Activated T-cell treated with anti-CD3 and anti-CD28 coated beads, Interleukin-2, amount 50 U/mL, for 72 hours (primary cell): ENCODE measurements around the gene STIM2. TPM values are rescaled to one million over a fixed set of nuclear protein-coding genes. Genes with fewer than 3 reads are reported as not detected.
"Not testable (repeated sequence)": the region's sequence is repeated elsewhere in the genome, so short reads cannot be mapped to it uniquely, and the experiment has no call there.

Experiments used
- ATAC-seq, 2 donors: fragments of 150-1000 bp; cut with Tn5 transposase; replicated peaks in 1 of 2; 2 replicates each; pipeline ENCODE4 v1.10.0; 2021; ENCODE audit warnings: moderate library complexity in 2 of 2, mild to moderate bottlenecking in 1 of 2
- DNase-seq, 2 donors: peaks; one replicate each; pipeline ENCODE4 v3.0.0; 2021 to 2022; ENCODE audit warnings: mixed read lengths in 1 of 2
- H3K27ac Mint-ChIP-seq: one replicate; pipeline ENCODE4 v1.8.0; 2022; ENCODE audit warnings: mild to moderate bottlenecking, moderate library complexity, mixed read lengths
- H3K27me3 Mint-ChIP-seq: one replicate; pipeline ENCODE4 v1.8.0; 2022; ENCODE audit warnings: low read depth, mixed read lengths
- H3K36me3 Mint-ChIP-seq, 2 donors: one replicate each; pipeline ENCODE4 v1.8.0; 2022; ENCODE audit warnings: mixed read lengths in 2 of 2, mild to moderate bottlenecking in 1 of 2; ENCODE audit not compliant: insufficient read depth in 2 of 2
- H3K4me1 Mint-ChIP-seq: one replicate; pipeline ENCODE4 v1.8.0; 2022; ENCODE audit warnings: low read depth, mixed read lengths
- H3K4me3 Mint-ChIP-seq, 2 donors: one replicate each; pipeline ENCODE4 v1.8.0; 2022; ENCODE audit warnings: mild to moderate bottlenecking in 2 of 2, mixed read lengths in 2 of 2, moderate library complexity in 2 of 2
- H3K9me3 Mint-ChIP-seq, 2 donors: one replicate each; pipeline ENCODE4 v1.8.0; 2022; ENCODE audit warnings: mixed read lengths in 2 of 2
- total RNA-seq, 2 donors: library from RNA; stranded (reverse); gene quantifications; one replicate each; pipeline ENCODE4 v1.2.3, GENCODE V29; 2022

The STIM2 gene
- total RNA-seq, 2 donors from 2014 or later = 39.6 to 47.0 TPM

DNA sequence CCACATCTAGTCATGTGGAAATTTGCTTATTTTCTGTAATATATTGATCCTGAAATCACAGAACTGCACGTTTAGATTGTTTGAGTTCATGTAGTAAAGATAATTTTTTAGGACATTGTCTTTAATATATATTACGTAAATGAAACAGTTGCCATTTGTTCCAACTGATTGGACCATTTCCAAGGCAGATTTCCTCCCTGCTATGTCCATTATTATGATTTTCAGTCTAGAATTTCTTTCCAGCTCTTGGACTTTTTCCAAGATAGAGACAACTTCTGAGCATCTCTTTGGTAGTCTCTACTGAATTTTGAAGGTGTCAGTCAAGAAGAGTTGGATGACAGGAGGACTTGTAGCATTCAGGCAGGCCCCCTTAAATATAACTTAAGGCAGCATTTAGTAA is 94.6 kb downstream of the STIM2 start:
- Mint-ChIP-seq H3K27ac (no peak overlapping the region), H3K9me3 (peaks cover 5 to 7% of the 10 kb centered on the region in 2 donors), H3K36me3 (peaks cover 7 to 18% of the 10 kb centered on the region in 2 donors), H3K4me3 (no peak overlapping the region), H3K27me3 (no peaks in the 10 kb centered on the region), H3K4me1 (peaks cover 44% of the 10 kb centered on the region)
- ATAC-seq (no peak), DNase-seq (no peak)

DNA sequence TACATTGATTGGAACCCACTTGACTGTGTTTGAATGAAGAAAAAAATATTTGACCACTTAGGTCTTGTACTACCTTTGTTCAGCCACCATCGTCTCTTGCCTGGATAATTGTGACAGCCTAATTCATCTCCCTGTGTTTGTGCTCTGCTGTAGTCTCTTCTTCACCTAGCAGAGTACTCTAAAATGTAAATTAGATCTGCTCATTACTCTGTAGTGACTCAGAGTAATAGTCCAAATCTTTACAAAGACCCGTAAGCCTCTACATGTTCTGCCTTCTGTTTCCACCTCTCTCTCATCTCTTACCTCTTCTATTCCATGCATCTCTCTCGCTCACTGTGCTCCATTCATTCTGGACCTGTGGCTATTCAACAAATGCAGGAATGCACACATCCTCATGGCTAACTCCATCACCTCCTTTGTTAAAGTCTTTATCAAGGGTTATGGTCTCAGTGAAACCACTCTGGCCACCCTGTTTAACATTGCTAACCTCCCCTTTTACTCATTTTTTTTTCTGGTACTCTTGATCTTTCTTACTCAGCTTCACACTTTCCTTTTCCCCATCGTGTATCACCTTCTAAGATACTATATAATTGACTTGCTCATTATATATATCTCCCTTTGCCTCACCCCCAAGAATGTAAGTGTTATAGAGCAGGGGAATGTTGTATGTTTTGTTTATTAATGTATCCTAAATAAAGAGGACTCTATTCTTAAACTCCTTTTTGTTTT is 98.4 kb downstream of the STIM2 start:
- Mint-ChIP-seq H3K27ac (peak overlapping the region; percentile 72), H3K4me3 (peak overlapping the region; percentile 6 to 60), H3K36me3 (peaks cover 8 to 13% of the 10 kb centered on the region in 2 donors), H3K9me3 (peaks cover 0 to 4% of the 10 kb centered on the region in 2 donors), H3K27me3 (no peaks in the 10 kb centered on the region), H3K4me1 (peaks cover 33% of the 10 kb centered on the region)
- DNase-seq = peak; percentile 12 to 18
- ATAC-seq = peak; percentile 94

GRCh38 chr4:26959654-26960047 is 99.0 kb downstream of the STIM2 start:
- peaks cover 8 to 13% of the 10 kb centered on the region in 2 donors for H3K36me3 Mint-ChIP-seq
- H3K27me3 Mint-ChIP-seq = no peaks in the 10 kb centered on the region
- H3K4me1 Mint-ChIP-seq = peaks cover 38% of the 10 kb centered on the region
- H3K27ac Mint-ChIP-seq = peak overlapping the region; percentile 72
- peak overlapping the region; percentile 6 to 60 for H3K4me3 Mint-ChIP-seq
- H3K9me3 Mint-ChIP-seq = peaks cover 0 to 4% of the 10 kb centered on the region in 2 donors
- DNase-seq = no peak
- ATAC-seq = peak in 1 of 2 donors; percentile 12

DNA sequence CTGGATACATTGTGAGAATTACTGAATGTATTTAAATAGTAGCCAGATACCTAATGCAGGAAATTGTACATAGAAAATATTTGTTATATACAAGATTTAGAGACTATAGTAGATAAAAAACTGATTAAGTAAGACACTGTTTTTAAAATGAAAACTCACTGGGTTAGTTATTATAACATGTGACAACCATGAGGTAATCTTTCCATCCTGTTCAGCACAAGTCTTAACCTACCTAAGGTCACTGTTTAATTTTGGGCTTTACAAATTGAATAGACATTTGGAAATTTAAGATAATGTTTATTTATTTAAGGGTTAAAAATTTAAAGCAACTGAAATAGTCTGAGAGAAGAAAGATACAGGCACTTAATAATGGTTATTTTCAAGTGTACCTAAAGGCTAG is 102.1 kb downstream of the STIM2 start:
- H3K4me3 Mint-ChIP-seq = no peak overlapping the region
- no peak overlapping the region for H3K27ac Mint-ChIP-seq
- H3K9me3 Mint-ChIP-seq = peaks cover 0 to 4% of the 10 kb centered on the region in 2 donors
- peaks cover 42% of the 10 kb centered on the region for H3K4me1 Mint-ChIP-seq
- DNase-seq = no peak
- no peak for ATAC-seq
- H3K36me3 Mint-ChIP-seq = peaks cover 8 to 14% of the 10 kb centered on the region in 2 donors
- no peaks in the 10 kb centered on the region for H3K27me3 Mint-ChIP-seq

DNA sequence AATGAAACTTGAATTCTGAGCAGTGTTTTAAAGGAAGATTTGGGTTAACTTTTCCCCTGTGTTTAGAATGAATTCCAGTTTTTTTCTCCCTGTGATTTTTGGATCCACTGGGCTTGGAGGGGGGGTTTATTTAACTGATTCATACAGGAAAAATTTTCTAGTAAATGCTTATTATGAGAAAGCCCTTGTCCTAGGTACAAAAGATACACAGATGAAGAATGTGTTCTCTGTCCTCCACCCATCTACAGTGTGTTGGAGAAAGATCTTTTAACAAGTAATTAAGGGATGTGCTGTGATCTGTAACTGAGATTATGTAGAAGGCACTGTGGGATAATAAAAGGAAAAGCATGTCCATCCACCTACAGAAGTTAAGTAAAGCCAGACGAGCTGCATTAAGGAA is 103.9 kb downstream of the STIM2 start:
- H3K4me1 Mint-ChIP-seq = peaks cover 28% of the 10 kb centered on the region
- H3K27ac Mint-ChIP-seq = no peak overlapping the region
- peaks cover 3% of the 10 kb centered on the region in 2 donors for H3K36me3 Mint-ChIP-seq
- H3K4me3 Mint-ChIP-seq = no peak overlapping the region
- no peak for ATAC-seq
- DNase-seq = no peak
- no peaks in the 10 kb centered on the region for H3K27me3 Mint-ChIP-seq
- no peaks in the 10 kb centered on the region for H3K9me3 Mint-ChIP-seq

- DNase-seq (no peak), ATAC-seq (no peak)
- H3K36me3 Mint-ChIP-seq = peaks cover 3% of the 10 kb centered on the region in 2 donors
- H3K27me3 Mint-ChIP-seq = no peaks in the 10 kb centered on the region
- no peaks in the 10 kb centered on the region for H3K9me3 Mint-ChIP-seq
- peaks cover 23% of the 10 kb centered on the region for H3K4me1 Mint-ChIP-seq
- H3K4me3 Mint-ChIP-seq = no peak overlapping the region
- H3K27ac Mint-ChIP-seq = no peak overlapping the region
Measured at GRCh38 chr4:26964994-26965393, 104.4 kb downstream of the STIM2 start.

GRCh38 chr4:26975464-26976181 is 115.0 kb downstream of the STIM2 start:
- not testable (repeated sequence) for H3K4me3 Mint-ChIP-seq, H3K27ac Mint-ChIP-seq, H3K9me3 Mint-ChIP-seq, DNase-seq, ATAC-seq, H3K27me3 Mint-ChIP-seq
- peaks cover 47% of the 10 kb centered on the region for H3K4me1 Mint-ChIP-seq
- H3K36me3 Mint-ChIP-seq = peaks cover 4 to 12% of the 10 kb centered on the region in 2 donors

- H3K36me3 Mint-ChIP-seq = peaks cover 0 to 3% of the 10 kb centered on the region in 2 donors
- peaks cover 42% of the 10 kb centered on the region for H3K4me1 Mint-ChIP-seq
- no peak overlapping the region for H3K27ac Mint-ChIP-seq
- no peak overlapping the region for H3K4me3 Mint-ChIP-seq
- ATAC-seq = no peak
- no peaks in the 10 kb centered on the region for H3K27me3 Mint-ChIP-seq
- no peak for DNase-seq
- H3K9me3 Mint-ChIP-seq = peaks cover 0 to 3% of the 10 kb centered on the region in 2 donors
Measured at GRCh38 chr4:26978387-26979053, 117.9 kb downstream of the STIM2 start.

- ATAC-seq = no peak
- no peak overlapping the region for H3K4me3 Mint-ChIP-seq
- no peaks in the 10 kb centered on the region for H3K27me3 Mint-ChIP-seq
- H3K4me1 Mint-ChIP-seq = peaks cover 38% of the 10 kb centered on the region
- DNase-seq = no peak
- H3K27ac Mint-ChIP-seq = no peak overlapping the region
- H3K36me3 Mint-ChIP-seq = no peaks in the 10 kb centered on the region
- no peaks in the 10 kb centered on the region for H3K9me3 Mint-ChIP-seq
Measured at GRCh38 chr4:26984896-26985295, 124.3 kb downstream of the STIM2 start.

GRCh38 chr4:26985873-26986272 is 125.2 kb downstream of the STIM2 start:
- no peak overlapping the region for H3K27ac Mint-ChIP-seq
- peak overlapping the region in 1 of 2 donors; percentile 40 for H3K4me3 Mint-ChIP-seq

GRCh38 chr4:26987191-26987590 is 126.5 kb downstream of the STIM2 start:
- Mint-ChIP-seq H3K27me3 (no peaks in the 10 kb centered on the region), H3K4me3 (no peak overlapping the region), H3K36me3 (peaks cover 2 to 4% of the 10 kb centered on the region in 2 donors), H3K4me1 (peaks cover 43% of the 10 kb centered on the region), H3K27ac (peak overlapping the region; percentile 86), H3K9me3 (peaks cover 0 to 3% of the 10 kb centered on the region in 2 donors)
- ATAC-seq (no peak), DNase-seq (no peak)

More at GRCh38 chr4:26985873-26986272, 125.2 kb downstream of the STIM2 start:
- peak; percentile 91 to 93 for ATAC-seq
- Mint-ChIP-seq H3K4me1 (peaks cover 38% of the 10 kb centered on the region), H3K9me3 (no peaks in the 10 kb centered on the region), H3K27me3 (no peaks in the 10 kb centered on the region), H3K36me3 (peaks cover under 1 to 2% of the 10 kb centered on the region in 2 donors)
- DNase-seq = peak; percentile 39 to 42

- H3K9me3 Mint-ChIP-seq = peaks cover 0 to 3% of the 10 kb centered on the region in 2 donors
- no peak overlapping the region for H3K27ac Mint-ChIP-seq
Measured at GRCh38 chr4:26991057-26991456, 130.4 kb downstream of the STIM2 start.

More at GRCh38 chr4:26991057-26991456, 130.4 kb downstream of the STIM2 start:
- ATAC-seq = no peak
- no peak for DNase-seq
- Mint-ChIP-seq H3K4me1 (peaks cover 19% of the 10 kb centered on the region), H3K4me3 (no peak overlapping the region), H3K27me3 (no peaks in the 10 kb centered on the region), H3K36me3 (peaks cover 2 to 4% of the 10 kb centered on the region in 2 donors)
